Transverse colon (tissue), 4 donors: Measurements from ENCODE around the gene ZNF408. TPM values are rescaled to one million over a fixed set of nuclear protein-coding genes. Genes with fewer than 3 reads are reported as not detected.

Experiments
- DNase-seq: peaks from one replicate; pipeline ENCODE4 v3.0.0-alpha.2; 2019
- H3K27ac ChIP-seq, 4 donors: fragments of 200-600 bp; sonication (generic); 2 replicates each; pipeline ENCODE4 v1.5.1; 2016 to 2018; ENCODE audit warnings: inconsistent platforms in 4 of 4
- H3K27me3 ChIP-seq: fragments of 200-600 bp; sonication (generic); 2 replicates; pipeline ENCODE4 v1.5.1; 2017; ENCODE audit warnings: inconsistent platforms
- H3K36me3 ChIP-seq, 4 donors: fragments of 200-600 bp; sonication (generic); 2 replicates each; pipeline ENCODE4 v1.5.1; 2017 to 2019; ENCODE audit warnings: inconsistent platforms in 4 of 4
- H3K4me1 ChIP-seq, 4 donors: fragments of 200-600 bp; sonication (generic); 2 replicates each; pipeline ENCODE4 v1.5.1; 2017 to 2020; ENCODE audit warnings: inconsistent platforms in 4 of 4
- H3K4me3 ChIP-seq, 4 donors: fragments of 200-600 bp; sonication (generic); 1 replicate in 1 of 4; 2 replicates in 3 of 4; pipeline versions ENCODE4 v1.5.1 to v1.6.1; 2017 to 2019; ENCODE audit warnings: inconsistent platforms in 4 of 4
- H3K9me3 ChIP-seq, 2 donors: fragments of 200-600 bp; sonication (generic); 2 replicates each; pipeline ENCODE4 v1.5.1; 2017 to 2019; ENCODE audit warnings: inconsistent platforms in 2 of 2
- EP300 ChIP-seq: sonication (generic); formaldehyde crosslinking; IDR thresholded peaks from one replicate; pipeline ENCODE4 v1.6.1; 2017; ENCODE audit warnings: antibody characterized with exemption, low read depth
- POLR2A ChIP-seq: fragments of 450-650 bp; IDR thresholded peaks from one replicate; pipeline ENCODE4 v1.6.1; 2016; ENCODE audit warnings: antibody characterized with exemption, mild to moderate bottlenecking, moderate library complexity
- POLR2AphosphoS5 ChIP-seq, 3 donors: sonication (generic); formaldehyde crosslinking; IDR thresholded peaks; one replicate each; pipeline ENCODE4 v1.6.1; 2016; ENCODE audit warnings: antibody characterized with exemption in 3 of 3
- WGBS, 2 donors: methylation state at CpG; one replicate each; pipeline ENCODE4 v1.1.5; 2018; ENCODE audit warnings: low coverage in 1 of 2; 5-methylcytosine and 5-hydroxymethylcytosine counted together
- in situ Hi-C, 4 donors: fragments of 200-750 bp; cut with MboI; loops; one replicate each; pipeline versions ENCODE4 v1.15.0 to v1.15.1; 2017; ENCODE audit warnings: low sequenced_read_pairs in 3 of 4, low pct_ligation_motif_present in 1 of 4, low pct_unique_long_range_greater_than_20kb in 1 of 4
- intact Hi-C: fragments of 100-400 bp; cut with DNase I; formaldehyde crosslinking; loops from one replicate; pipeline ENCODE4 v1.15.1; 2023; ENCODE audit warnings: low total_unique reads
- total RNA-seq, 4 donors: library from RNA; depleted of rRNA; stranded (reverse); fragments of >200 nt; gene quantifications; one replicate each; pipeline ENCODE4 v1.1.0, GENCODE V29; 2016
- TF ChIP-seq, protein P1 (sequence below), 5 experiments: fragments of 200-600 bp in 3 of 5; fragments of 450-650 bp in 2 of 5; sonication (generic) in 3 of 5; IDR thresholded peaks; 1 replicate in 2 of 5; 2 replicates in 3 of 5; pipeline ENCODE4 v1.5.1; 2016 to 2017; ENCODE audit warnings: antibody characterized with exemption in 5 of 5, inconsistent platforms in 3 of 5, mild to moderate bottlenecking in 2 of 5, moderate library complexity in 1 of 5

ZNF408 gene
- total RNA-seq, 4 donors from 2014 or later, result 6.0 to 19.3 (median 10.0) TPM

DNA sequence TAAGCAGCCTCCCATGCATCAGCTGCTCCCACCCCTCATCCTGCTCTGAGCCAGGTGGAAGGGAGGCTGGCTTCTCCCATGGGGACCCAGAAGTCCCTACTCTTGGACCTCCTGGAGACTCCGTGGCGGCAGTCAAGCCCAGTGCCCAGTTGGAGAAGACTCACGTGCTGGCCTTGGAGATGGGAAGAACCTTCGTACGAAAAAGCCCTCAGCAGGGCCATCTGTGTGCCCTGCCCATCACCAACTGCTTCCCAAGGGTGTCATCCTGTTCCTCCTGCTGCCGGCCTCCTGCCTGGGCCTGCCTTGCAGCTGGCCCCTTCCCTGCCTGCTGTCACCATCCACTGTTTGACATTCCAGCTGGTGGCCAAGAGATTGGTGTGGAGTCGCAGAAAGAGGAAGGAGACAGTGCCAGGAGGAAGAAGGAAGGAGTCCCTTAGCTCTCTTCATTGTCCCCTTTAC lies 28.4 kb upstream of the ZNF408 start:
- 80% methylated on average over 7 of the region's 7 CpGs; no CpG with 5 or more reads in 1 of the 2 donors for WGBS, 2 donors
- Histone ChIP-seq H3K4me1 (peaks cover 21 to 33% (median 25%) of the 10 kb centered on the region in 4 donors), H3K27ac (peak overlapping the region in 1 of 4 donors; percentile 2), H3K4me3 (no peak overlapping the region), H3K36me3 (peaks cover 0 to 42% (median 19%) of the 10 kb centered on the region in 4 donors), H3K27me3 (no peaks in the 10 kb centered on the region), H3K9me3 (no peaks in the 10 kb centered on the region)
- TF ChIP-seq EP300 (no peak), POLR2A (no peak), POLR2AphosphoS5 (IDR thresholded peaks at IDR 0.05) (peak; percentile 6 to 73 (median 32))
- TF ChIP-seq, protein P1, sequence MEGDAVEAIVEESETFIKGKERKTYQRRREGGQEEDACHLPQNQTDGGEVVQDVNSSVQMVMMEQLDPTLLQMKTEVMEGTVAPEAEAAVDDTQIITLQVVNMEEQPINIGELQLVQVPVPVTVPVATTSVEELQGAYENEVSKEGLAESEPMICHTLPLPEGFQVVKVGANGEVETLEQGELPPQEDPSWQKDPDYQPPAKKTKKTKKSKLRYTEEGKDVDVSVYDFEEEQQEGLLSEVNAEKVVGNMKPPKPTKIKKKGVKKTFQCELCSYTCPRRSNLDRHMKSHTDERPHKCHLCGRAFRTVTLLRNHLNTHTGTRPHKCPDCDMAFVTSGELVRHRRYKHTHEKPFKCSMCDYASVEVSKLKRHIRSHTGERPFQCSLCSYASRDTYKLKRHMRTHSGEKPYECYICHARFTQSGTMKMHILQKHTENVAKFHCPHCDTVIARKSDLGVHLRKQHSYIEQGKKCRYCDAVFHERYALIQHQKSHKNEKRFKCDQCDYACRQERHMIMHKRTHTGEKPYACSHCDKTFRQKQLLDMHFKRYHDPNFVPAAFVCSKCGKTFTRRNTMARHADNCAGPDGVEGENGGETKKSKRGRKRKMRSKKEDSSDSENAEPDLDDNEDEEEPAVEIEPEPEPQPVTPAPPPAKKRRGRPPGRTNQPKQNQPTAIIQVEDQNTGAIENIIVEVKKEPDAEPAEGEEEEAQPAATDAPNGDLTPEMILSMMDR (IDR thresholded peaks at IDR 0.05), result no peak
- DNase-seq, result no peak
- in situ Hi-C loops (no loop called here), intact Hi-C loops (no loop called here)

DNA sequence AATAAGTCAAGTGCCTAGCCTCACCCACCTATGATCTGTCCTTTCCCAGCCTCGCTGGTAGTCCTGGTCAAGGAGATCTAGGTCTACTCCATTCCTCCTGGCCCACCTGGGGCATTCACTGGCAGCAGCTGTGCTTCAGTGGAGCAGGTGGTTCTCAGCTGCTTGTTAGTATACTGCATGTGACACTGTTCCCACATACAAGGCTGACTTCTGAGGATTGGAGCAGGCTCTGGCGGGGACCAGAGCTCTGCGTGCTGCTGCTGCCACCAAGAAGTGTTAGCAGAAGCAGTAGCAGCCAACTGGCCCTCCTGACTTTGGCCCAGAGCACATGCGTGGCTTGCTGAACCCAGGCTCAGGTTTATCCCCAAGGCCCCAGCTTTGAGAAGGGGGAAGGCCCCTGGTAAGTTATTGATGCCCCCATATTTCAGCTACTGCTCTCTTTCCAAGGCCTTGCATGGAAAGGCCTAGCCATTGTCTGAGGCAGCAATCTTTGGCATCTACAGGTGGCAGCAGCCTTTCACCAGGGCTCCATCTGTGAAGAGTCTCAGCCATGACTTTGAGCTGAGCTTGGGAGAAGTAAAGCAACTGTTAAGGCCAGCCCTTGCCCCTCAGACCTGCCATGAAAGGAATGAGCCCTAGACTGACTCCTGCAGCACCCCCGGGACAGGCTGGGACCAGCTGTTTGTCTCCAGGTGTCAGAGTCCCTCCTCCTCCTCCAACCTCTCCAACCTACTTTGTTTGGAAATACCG lies 26.9 kb upstream of the ZNF408 start:
- TF ChIP-seq, protein P1 (IDR thresholded peaks at IDR 0.05), result no peak
- TF ChIP-seq EP300 (no peak), POLR2AphosphoS5 (IDR thresholded peaks at IDR 0.05) (no peak), POLR2A (no peak)
- 70% methylated on average over 2 to 6 of the region's 6 CpGs for WGBS, 2 donors
- no peak for DNase-seq
- Histone ChIP-seq H3K4me1 (peaks cover 21 to 31% (median 25%) of the 10 kb centered on the region in 4 donors), H3K36me3 (peaks cover 0 to 36% (median 16%) of the 10 kb centered on the region in 4 donors), H3K27ac (peak overlapping the region; percentile 72 to 87 (median 84)), H3K9me3 (no peaks in the 10 kb centered on the region), H3K27me3 (no peaks in the 10 kb centered on the region), H3K4me3 (no peak overlapping the region)
- intact Hi-C loops (no loop called here), in situ Hi-C loops (no loop called here)

DNA sequence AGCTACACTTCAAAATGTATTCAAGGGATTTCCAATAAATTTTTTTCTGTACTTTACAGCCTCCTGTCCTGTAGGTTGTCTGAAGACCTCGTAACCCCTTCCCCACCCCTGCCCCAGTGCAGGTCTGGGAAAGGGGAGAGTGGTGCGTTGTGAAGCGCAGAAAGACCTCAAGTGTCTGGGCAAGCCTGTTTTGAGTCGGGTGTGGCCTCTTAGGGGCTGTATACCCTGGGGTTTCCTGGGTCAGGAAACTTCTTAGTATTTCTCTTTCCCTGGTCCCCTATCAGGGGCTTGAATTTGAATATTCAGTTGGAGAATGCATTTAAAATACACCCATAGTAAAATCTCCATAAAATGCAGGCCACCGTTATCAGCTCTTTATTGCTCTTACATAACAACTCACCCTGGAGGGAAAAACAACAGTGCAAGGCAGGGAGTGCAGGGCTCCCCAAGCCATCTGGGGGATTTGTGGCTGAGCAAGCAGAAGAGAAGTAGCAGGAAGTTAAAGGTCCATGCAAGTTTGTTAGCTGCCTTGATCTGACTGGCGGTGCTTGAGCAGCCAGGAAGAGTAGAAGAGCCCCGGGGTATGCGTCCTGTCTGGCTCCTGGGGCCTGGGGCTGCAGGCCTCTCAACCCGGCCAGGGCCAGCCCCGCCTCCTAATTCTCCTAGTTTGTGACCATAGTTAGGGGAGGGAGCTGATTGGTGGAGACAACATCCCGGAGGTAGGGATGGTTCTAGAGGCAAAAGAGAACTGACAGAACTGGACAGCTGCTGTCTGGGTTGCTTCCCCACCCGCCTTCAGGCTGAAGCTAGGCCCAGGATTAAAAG lies 26.2 kb upstream of the ZNF408 start:
- in situ Hi-C loops, result no loop called here
- intact Hi-C loops, result no loop called here
- no peak for TF ChIP-seq EP300
- peak in 2 of 3 donors; percentile 5 for TF ChIP-seq POLR2AphosphoS5 (IDR thresholded peaks at IDR 0.05)
- H3K27me3 ChIP-seq, result no peaks in the 10 kb centered on the region
- peaks cover 0 to 37% (median 16%) of the 10 kb centered on the region in 4 donors for H3K36me3 ChIP-seq
- no peaks in the 10 kb centered on the region for H3K9me3 ChIP-seq
- 26 to 33% methylated on average over 1 to 12 of the region's 12 CpGs for WGBS, 2 donors
- H3K4me1 ChIP-seq, result peaks cover 21 to 31% (median 25%) of the 10 kb centered on the region in 4 donors
- H3K27ac ChIP-seq, result peak overlapping the region; percentile 72 to 87 (median 84)
- DNase-seq, result peak; percentile 54
- H3K4me3 ChIP-seq, result no peak overlapping the region

DNA sequence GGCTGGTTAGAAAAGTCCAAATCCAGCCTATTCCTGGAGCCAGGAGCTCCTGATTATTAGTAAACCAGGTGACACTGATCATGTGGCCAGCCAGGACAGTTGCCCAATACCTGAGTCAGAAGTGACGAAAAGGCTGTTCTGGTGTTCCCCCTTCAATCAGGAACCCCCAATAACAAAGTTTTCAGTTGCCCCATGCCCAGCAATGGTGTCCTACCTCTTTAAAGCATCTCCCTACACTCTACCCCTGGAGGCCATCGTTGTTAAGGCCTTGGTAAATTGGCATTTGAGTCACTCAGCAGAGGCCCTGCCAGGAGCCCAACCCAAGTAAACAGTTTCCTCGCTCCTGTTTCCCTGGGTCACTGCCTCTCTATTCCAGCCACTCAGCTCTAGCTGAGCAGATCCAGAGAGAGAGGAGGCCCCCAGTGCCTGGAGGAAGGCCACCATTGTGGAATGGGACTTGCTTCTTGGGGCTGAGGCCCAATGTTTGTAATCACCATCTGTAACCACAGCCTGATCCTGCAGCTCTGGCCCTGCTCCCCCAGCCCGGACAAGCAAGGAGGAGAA lies 25.5 kb upstream of the ZNF408 start:
- H3K36me3 ChIP-seq, result peaks cover 0 to 39% (median 18%) of the 10 kb centered on the region in 4 donors
- H3K4me3 ChIP-seq, result no peak overlapping the region
- peak overlapping the region; percentile 72 to 87 (median 84) for H3K27ac ChIP-seq
- TF ChIP-seq, protein P1 (IDR thresholded peaks at IDR 0.05), result peak in 3 of 5 experiments; percentile 9 to 57 (median 50)
- TF ChIP-seq POLR2A (no peak), EP300 (no peak), POLR2AphosphoS5 (IDR thresholded peaks at IDR 0.05) (peak in 1 of 3 donors; percentile 19)
- H3K27me3 ChIP-seq, result no peaks in the 10 kb centered on the region
- DNase-seq, result peak; percentile 68
- WGBS, 2 donors, result 0 to 28% methylated on average over 1 to 4 of the region's 4 CpGs
- H3K4me1 ChIP-seq, result peaks cover 21 to 31% (median 25%) of the 10 kb centered on the region in 4 donors
- no peaks in the 10 kb centered on the region for H3K9me3 ChIP-seq
- intact Hi-C loops, result no loop called here
- in situ Hi-C loops, result no loop called here
